Karpas-422 (cell line): Measurements from ENCODE around the gene GUCA1A. TPM values are rescaled to one million over a fixed set of nuclear protein-coding genes. Genes with fewer than 3 reads are reported as not detected.

Experiments used
- DNase-seq: peaks from one replicate; pipeline ENCODE4 v3.0.0-alpha.2; 2015
- H2AFZ ChIP-seq: fragments of 200-600 bp; sonication (generic); 2 replicates; pipeline ENCODE4 v1.6.1; 2014; ENCODE audit warnings: antibody characterized with exemption, low read length, mixed read lengths
- H3K27ac ChIP-seq: fragments of 200-600 bp; sonication (generic); 2 replicates; pipeline ENCODE4 v1.5.1; 2014; ENCODE audit warnings: mild to moderate bottlenecking, low read length, moderate library complexity
- H3K27me3 ChIP-seq: fragments of 200-600 bp; sonication (generic); 2 replicates; pipeline ENCODE4 v1.6.1; 2014; ENCODE audit warnings: low read length, mixed read lengths
- H3K36me3 ChIP-seq: fragments of 200-600 bp; sonication (generic); 2 replicates; pipeline ENCODE4 v1.6.1; 2014; ENCODE audit warnings: low read length, mixed read lengths; ENCODE audit not compliant: insufficient read depth
- H3K4me1 ChIP-seq: fragments of 200-600 bp; sonication (generic); 2 replicates; pipeline ENCODE4 v1.6.1; 2014; ENCODE audit warnings: mild to moderate bottlenecking, low read length, mixed read lengths
- H3K4me2 ChIP-seq: fragments of 200-600 bp; sonication (generic); 2 replicates; pipeline ENCODE4 v1.6.1; 2014; ENCODE audit warnings: low read length, low read depth, mild to moderate bottlenecking; ENCODE audit not compliant: poor library complexity, severe bottlenecking
- H3K4me3 ChIP-seq: fragments of 200-600 bp; sonication (generic); 2 replicates; pipeline ENCODE4 v1.5.1; 2014; ENCODE audit warnings: mild to moderate bottlenecking, antibody characterized with exemption, low read length, mixed read lengths
- H3K79me2 ChIP-seq: fragments of 200-600 bp; sonication (generic); 2 replicates; pipeline ENCODE4 v1.6.1; 2014; ENCODE audit warnings: mild to moderate bottlenecking, low read length, mixed read lengths
- H3K9ac ChIP-seq: fragments of 200-600 bp; sonication (generic); 2 replicates; pipeline ENCODE4 v1.6.0; 2014; ENCODE audit warnings: low read length
- H3K9me2 ChIP-seq: fragments of 200-600 bp; sonication (generic), shearing (Covaris generic); replicated peaks from 2 replicates; pipeline ENCODE4 v1.6.0; 2014; ENCODE audit warnings: mild to moderate bottlenecking, low read length, moderate library complexity; ENCODE audit not compliant: insufficient read depth
- H3K9me3 ChIP-seq: fragments of 300-700, 200-600 bp; sonication (generic); 2 replicates; pipeline ENCODE4 v1.6.1; 2014; ENCODE audit warnings: low read length, mixed read lengths
- H4K20me1 ChIP-seq: fragments of 200-600 bp; sonication (generic); 2 replicates; pipeline ENCODE4 v1.6.1; 2014; ENCODE audit warnings: mild to moderate bottlenecking, antibody characterized with exemption, low read length, low read depth; ENCODE audit not compliant: insufficient read depth
- total RNA-seq: library from RNA; depleted of rRNA; stranded (reverse); fragments of >200 nt; shearing (Covaris generic); gene quantifications from 2 replicates; pipeline ENCODE4 v1.2.3, GENCODE V29; 2014; ENCODE audit warnings: low replicate concordance; rRNA removed

The GUCA1A gene
- total RNA-seq = not detected in 2 replicates

- Histone ChIP-seq H2AFZ (no peak within 1 kb of the TSS), H3K9ac (no peak within 1 kb of the TSS), H4K20me1 (no peaks in the 10 kb centered on the region), H3K9me2 (no peaks in the 10 kb centered on the region), H3K4me1 (peaks cover 16% of the 10 kb centered on the region), H3K27me3 (no peaks in the 10 kb centered on the region), H3K4me2 (no peak within 1 kb of the TSS), H3K27ac (no peak within 1 kb of the TSS), H3K79me2 (no peaks in the 10 kb centered on the region), H3K4me3 (no peak within 1 kb of the TSS), H3K9me3 (no peaks in the 10 kb centered on the region), H3K36me3 (no peaks in the 10 kb centered on the region)
- DNase-seq = no peak
Observed at GRCh38 chr6:42173101-42173500, at the start of gene GUCA1A. GUCA1A (plus strand) TSS chr6:42173364; CDS start chr6:42173614, 250 bp downstream.

DNA sequence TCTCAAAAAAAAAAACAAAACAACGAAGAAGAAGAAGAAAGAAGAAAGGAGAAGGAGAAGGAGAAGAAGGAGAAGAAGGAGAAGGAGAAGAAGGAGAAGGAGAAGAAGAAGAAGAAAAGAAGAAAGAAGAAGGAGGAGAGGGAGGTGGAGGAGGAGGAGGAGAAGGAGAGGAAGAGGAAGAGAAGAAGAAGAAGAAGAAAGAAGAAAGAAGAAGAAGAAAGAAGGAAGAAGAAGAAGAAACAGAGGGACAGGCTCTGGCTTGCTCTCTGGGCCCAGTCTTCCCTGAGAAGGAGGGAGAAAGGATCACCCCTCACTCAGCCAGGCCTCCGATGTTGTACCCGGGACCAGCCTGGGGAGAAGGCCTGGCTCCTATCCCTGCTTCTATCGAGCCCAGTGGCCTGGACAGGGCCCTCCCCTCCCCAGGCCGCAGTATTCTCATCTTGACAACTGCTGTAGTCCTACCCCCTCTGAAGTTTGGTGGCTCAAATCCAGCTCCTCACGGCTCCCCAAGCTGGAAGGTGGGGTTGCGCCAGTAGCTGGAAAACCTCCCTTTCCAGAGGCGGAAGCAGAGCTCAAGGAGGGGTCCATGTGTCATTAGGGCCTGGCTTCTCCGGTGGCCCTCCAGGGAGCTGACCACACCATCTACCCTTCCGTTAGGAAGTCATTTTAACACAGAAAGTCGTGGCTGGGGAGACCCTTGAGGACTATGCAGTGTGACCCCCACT, 49.6 kb upstream of the GUCA1A start:
- Histone ChIP-seq H2AFZ (no peak overlapping the region), H4K20me1 (no peaks in the 10 kb centered on the region), H3K27me3 (no peaks in the 10 kb centered on the region), H3K36me3 (no peaks in the 10 kb centered on the region), H3K4me3 (no peak overlapping the region), H3K9ac (no peak overlapping the region), H3K27ac (no peak overlapping the region), H3K9me3 (no peaks in the 10 kb centered on the region), H3K9me2 (no peaks in the 10 kb centered on the region), H3K4me1 (no peaks in the 10 kb centered on the region), H3K4me2 (no peak overlapping the region), H3K79me2 (no peaks in the 10 kb centered on the region)
- DNase-seq = no peak

DNA sequence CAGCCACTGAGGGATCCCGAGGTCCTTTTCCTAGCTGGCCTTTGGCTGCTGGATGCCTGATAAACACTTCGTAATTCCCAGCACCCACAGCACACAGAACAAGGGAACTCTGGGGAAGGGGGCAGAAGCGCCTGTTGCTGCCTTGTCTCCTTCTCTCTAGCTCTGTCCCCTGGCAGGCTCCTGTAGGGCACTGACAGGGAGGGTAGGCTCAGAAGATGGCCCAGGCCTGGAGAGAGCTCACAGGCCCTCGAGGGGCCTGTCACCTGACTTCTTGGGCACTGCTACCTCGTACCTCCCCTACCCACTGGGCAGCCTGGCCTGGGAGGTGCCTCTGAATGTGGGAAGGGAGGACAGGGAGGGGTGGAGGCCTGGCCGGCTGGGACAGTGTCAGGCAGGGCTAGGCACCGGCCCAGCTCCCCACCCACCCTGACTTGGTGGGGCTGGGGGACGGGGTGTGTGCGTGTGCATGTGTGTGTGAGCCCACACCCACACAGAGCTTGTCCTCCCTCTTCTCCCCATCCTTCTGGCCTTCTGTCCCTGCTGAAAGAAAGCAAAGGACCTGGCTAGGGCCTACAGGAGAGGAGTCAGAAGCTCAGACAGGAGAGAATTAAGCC, 48.8 kb upstream of the GUCA1A start:
- H3K4me1 ChIP-seq = no peaks in the 10 kb centered on the region
- H2AFZ ChIP-seq = no peak overlapping the region
- no peaks in the 10 kb centered on the region for H3K9me2 ChIP-seq
- H3K27ac ChIP-seq = no peak overlapping the region
- H4K20me1 ChIP-seq = no peaks in the 10 kb centered on the region
- H3K36me3 ChIP-seq = no peaks in the 10 kb centered on the region
- no peak for DNase-seq
- no peaks in the 10 kb centered on the region for H3K9me3 ChIP-seq
- H3K27me3 ChIP-seq = no peaks in the 10 kb centered on the region
- no peaks in the 10 kb centered on the region for H3K79me2 ChIP-seq
- H3K4me2 ChIP-seq = no peak overlapping the region
- H3K9ac ChIP-seq = no peak overlapping the region
- no peak overlapping the region for H3K4me3 ChIP-seq

GRCh38 chr6:42125231-42125630, 47.9 kb upstream of the GUCA1A start:
- Histone ChIP-seq H2AFZ (no peak overlapping the region), H3K27me3 (no peaks in the 10 kb centered on the region), H3K4me3 (no peak overlapping the region), H3K79me2 (no peaks in the 10 kb centered on the region), H4K20me1 (no peaks in the 10 kb centered on the region), H3K9ac (no peak overlapping the region), H3K27ac (no peak overlapping the region), H3K4me2 (no peak overlapping the region), H3K9me3 (no peaks in the 10 kb centered on the region), H3K9me2 (no peaks in the 10 kb centered on the region), H3K36me3 (no peaks in the 10 kb centered on the region), H3K4me1 (no peaks in the 10 kb centered on the region)
- no peak for DNase-seq

DNA sequence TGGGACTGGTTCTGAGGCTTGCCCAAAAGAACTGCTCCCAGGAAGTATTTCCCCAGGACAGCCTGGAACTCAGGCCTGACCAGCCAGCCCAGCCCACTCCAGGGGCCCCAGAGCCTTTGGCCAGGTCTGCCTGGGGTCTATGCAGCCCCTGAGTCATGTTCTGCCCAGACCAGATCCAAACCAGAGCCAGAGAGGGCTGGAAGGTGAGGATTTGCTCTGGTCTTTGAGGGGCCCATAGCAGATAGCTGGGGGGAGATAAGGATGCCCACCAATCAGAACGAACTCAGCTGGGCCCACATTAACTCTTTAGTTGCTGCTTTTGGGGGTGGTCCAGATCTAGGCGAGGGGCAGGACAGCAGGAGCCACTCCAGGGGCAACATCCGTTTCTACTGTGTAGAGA, 47.5 kb upstream of the GUCA1A start:
- Histone ChIP-seq H3K27ac (no peak overlapping the region), H3K9me2 (no peaks in the 10 kb centered on the region), H3K4me3 (no peak overlapping the region), H3K4me1 (no peaks in the 10 kb centered on the region), H3K9me3 (no peaks in the 10 kb centered on the region), H3K79me2 (no peaks in the 10 kb centered on the region), H3K27me3 (no peaks in the 10 kb centered on the region), H3K36me3 (no peaks in the 10 kb centered on the region), H4K20me1 (no peaks in the 10 kb centered on the region), H3K4me2 (no peak overlapping the region), H2AFZ (no peak overlapping the region), H3K9ac (no peak overlapping the region)
- no peak for DNase-seq

DNA sequence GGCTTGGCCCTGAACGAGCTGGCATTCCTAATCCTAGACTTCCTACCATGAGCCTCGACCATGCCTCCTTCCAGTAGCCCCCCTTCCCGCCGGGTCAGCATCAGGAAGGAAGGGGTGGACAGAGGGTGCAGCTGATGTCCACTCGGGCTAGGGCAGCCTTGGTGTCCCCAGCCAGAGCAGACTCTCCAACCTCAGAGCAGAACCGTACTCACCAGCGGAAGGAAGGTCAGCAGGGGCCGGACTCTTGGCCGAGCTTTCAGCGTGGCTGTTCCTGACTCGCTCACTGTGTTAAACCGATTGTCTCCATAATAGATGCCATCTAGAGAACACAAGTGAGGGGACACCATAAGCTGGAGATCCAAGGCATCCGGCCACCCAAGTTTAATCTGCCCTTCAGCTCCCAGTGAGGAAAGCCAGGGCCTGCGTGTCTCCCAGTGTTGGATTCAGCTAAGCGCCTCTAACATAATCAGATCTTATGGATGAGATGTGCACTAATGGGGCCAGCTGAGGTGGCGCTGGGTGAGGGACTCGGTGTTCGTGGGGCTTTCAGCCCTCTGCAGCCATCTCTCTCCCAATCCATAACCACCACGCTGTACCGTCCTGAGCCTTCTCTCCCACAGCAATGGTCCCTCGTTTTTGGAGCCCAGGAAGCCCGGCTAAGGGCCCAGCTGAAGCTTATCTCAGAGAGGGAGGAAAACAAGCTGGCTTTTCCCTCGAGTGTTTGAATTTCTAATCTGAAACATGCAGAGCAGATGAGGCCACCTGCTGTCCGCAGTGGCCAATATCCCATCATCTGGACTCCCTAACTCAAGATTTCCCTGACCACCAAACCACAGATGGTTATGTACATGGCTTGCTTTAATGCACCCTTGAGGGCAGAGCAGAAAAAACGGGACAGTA, 44.5 kb upstream of the GUCA1A start:
- no peaks in the 10 kb centered on the region for H3K4me1 ChIP-seq
- no peak for DNase-seq
- H3K4me3 ChIP-seq = no peak overlapping the region
- no peak overlapping the region for H3K9ac ChIP-seq
- no peak overlapping the region for H2AFZ ChIP-seq
- no peak overlapping the region for H3K4me2 ChIP-seq
- no peaks in the 10 kb centered on the region for H4K20me1 ChIP-seq
- H3K27me3 ChIP-seq = no peaks in the 10 kb centered on the region
- no peaks in the 10 kb centered on the region for H3K36me3 ChIP-seq
- H3K9me2 ChIP-seq = no peaks in the 10 kb centered on the region
- H3K27ac ChIP-seq = no peak overlapping the region
- no peaks in the 10 kb centered on the region for H3K9me3 ChIP-seq
- H3K79me2 ChIP-seq = no peaks in the 10 kb centered on the region

DNA sequence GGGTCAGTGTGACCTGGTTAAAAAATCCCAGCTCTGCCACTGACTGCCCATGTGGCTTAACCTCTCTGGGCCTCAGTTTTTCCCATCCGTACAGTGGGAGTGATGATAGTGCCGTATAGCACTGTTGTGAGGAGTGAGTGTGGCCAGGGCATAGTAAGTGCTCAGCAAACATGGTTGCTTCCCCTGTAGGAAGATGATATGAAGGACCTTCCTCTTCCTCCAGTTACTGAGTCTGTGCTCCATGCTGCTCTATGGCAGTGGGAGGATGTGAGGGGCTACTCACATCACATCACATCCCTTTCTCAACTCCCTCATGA, 43.8 kb upstream of the GUCA1A start:
- H3K4me3 ChIP-seq = no peak overlapping the region
- H3K36me3 ChIP-seq = no peaks in the 10 kb centered on the region
- H3K27me3 ChIP-seq = no peaks in the 10 kb centered on the region
- DNase-seq = no peak
- H3K79me2 ChIP-seq = no peaks in the 10 kb centered on the region
- H3K9me3 ChIP-seq = no peaks in the 10 kb centered on the region
- H3K27ac ChIP-seq = no peak overlapping the region
- H2AFZ ChIP-seq = no peak overlapping the region
- no peaks in the 10 kb centered on the region for H3K4me1 ChIP-seq
- no peak overlapping the region for H3K4me2 ChIP-seq
- H4K20me1 ChIP-seq = no peaks in the 10 kb centered on the region
- no peak overlapping the region for H3K9ac ChIP-seq
- H3K9me2 ChIP-seq = no peaks in the 10 kb centered on the region

DNA sequence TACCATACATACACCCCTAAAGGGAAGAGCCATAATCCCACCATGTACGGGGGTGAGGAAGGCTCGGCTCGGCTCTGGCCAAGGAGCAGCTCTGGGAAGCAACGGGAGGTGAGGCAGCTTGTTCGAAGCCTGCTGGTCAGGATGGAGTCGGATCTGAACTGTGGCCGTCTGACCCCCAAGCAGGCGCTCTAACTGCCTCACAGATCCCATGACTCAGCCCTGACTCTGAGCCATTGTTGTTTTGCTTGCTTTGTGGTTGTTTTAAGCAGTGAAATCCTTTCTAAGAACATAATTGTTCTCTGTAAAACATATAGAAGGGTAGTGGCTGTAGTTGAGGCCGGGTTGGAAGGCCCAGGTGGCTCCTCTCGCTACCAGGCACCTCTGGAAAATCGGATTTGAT, 41.6 kb upstream of the GUCA1A start:
- no peak overlapping the region for H3K9ac ChIP-seq
- no peaks in the 10 kb centered on the region for H3K79me2 ChIP-seq
- no peak overlapping the region for H3K4me2 ChIP-seq

More for the DNA sequence above, 41.6 kb upstream of the GUCA1A start:
- Histone ChIP-seq H4K20me1 (no peaks in the 10 kb centered on the region), H3K4me3 (no peak overlapping the region), H3K36me3 (no peaks in the 10 kb centered on the region), H3K27me3 (no peaks in the 10 kb centered on the region), H2AFZ (no peak overlapping the region), H3K4me1 (peaks cover 12% of the 10 kb centered on the region), H3K9me3 (no peaks in the 10 kb centered on the region), H3K27ac (no peak overlapping the region), H3K9me2 (no peaks in the 10 kb centered on the region)
- DNase-seq = no peak
